GM04504 (cell line): Measurements from ENCODE around the gene KCNRG.
"Not testable (repeated sequence)": the region's sequence is repeated elsewhere in the genome, so short reads cannot be mapped to it uniquely, and the experiment has no call there.

Source experiments
- DNase-seq: peaks from one replicate; pipeline ENCODE4 v3.0.0-alpha.2; 2012; ENCODE audit warnings: low read depth

The KCNRG gene

DNA sequence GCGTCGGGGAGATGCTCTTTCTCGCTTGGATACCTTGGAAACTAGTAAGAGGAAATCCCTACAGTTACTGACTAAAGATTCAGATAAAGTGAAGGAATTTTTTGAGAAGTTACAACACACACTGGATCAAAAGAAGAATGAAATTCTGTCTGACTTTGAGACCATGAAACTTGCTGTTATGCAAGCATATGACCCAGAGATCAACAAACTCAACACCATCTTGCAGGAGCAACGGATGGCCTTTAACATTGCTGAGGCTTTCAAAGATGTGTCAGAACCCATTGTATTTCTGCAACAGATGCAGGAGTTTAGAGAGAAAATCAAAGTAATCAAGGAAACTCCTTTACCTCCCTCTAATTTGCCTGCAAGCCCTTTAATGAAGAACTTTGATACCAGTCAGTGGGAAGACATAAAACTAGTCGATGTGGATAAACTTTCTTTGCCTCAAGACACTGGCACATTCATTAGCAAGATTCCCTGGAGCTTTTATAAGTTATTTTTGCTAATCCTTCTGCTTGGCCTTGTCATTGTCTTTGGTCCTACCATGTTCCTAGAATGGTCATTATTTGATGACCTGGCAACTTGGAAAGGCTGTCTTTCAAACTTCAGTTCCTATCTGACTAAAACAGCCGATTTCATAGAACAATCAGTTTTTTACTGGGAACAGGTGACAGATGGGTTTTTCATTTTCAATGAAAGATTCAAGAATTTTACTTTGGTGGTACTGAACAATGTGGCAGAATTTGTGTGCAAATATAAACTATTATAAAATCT is 2.7 kb upstream of the KCNRG start:
- DNase-seq, result no peak

DNA sequence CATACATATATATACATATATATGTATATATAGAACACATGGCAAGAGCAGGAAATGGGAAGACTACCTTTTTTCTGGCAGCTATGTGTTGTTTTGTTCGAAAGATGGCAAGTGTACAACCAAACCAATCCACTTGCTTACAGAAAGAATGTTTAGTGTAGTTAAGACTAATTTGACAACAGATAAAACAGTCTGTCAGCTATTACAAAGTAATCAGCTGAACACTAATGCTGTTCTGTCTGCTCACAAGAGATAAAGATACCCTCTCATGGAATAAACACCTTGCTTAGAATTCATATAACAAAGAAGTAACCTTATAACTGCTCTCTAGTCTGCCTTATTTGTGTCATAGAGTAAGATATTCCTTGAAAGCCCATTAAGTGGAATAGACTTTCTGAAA is 858 bp upstream of the KCNRG start:
- DNase-seq, result no peak

DNA sequence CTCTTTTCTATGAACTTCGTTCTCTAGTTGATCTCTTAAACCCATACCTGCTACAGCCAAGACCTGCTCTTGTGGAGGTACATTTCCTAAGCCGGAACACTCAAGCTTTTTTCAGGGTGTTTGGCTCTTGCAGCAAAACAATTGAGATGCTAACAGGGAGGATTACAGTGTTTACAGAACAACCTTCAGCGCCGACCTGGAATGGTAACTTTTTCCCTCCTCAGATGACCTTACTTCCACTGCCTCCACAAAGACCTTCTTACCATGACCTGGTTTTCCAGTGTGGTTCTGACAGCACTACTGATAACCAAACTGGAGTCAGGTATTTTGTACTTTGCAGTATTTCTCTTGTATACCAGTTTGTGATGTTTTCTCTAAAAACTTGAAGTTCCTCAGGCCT is 506 bp downstream of the KCNRG start:
- DNase-seq, result no peak

DNA sequence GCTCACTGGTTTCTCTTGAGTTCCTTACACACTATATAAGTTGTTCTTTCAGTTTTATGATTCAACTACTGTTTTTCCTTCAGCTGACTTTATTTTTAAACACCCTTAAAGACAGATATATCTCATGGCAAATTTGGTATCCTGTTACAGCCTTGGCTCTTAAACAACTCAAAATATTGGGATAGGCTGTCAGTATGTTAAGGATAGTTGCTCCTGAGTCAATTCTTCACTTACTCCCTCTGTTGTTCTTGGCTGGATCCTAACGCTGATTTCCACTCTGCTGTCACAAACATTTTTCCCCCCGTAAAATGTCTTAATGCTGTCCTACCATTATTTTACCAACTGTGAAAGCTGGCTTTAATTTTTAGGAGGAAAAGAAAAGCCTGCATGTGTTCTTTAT is 1.2 kb downstream of the KCNRG start:
- no peak for DNase-seq

DNA sequence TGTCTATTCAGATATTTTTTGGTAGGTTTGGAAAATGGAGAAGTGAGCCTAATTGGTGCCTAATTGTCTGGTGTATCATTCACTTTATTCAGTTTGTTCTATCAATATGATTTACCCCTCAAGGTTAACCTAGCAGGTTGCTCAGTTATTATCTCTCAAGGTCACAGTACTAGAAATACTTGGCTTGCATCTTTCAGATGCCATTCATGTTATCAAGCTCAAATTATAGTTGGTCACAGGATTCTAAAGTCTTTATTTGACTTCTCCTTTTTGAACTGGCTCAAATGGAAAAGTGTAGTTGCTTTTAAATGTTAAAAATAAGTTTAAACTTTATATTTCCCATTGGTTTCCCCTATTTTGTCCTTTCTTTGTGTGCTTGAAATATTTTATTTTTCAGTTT is 2.6 kb downstream of the KCNRG start:
- no peak for DNase-seq

DNA sequence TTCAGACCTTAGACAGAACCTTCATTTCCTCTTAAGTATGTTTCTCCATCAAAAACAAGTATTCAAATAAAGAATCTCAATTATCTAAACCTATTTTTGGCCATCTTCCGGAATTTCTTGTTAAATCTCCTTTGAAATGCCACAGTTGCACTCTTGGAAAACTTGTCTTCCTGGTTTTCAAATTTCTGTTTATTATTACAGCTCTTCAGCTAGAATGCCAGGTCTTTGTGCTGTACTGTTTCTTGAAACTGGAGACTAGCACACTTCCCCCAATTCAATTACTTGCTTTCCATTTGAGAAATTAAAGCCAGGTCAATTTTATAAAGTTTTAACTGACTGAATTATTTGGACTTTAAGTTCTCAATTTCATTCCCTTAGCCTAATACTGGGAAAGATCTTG is 10.2 kb downstream of the KCNRG start:
- DNase-seq, result no peak

DNA sequence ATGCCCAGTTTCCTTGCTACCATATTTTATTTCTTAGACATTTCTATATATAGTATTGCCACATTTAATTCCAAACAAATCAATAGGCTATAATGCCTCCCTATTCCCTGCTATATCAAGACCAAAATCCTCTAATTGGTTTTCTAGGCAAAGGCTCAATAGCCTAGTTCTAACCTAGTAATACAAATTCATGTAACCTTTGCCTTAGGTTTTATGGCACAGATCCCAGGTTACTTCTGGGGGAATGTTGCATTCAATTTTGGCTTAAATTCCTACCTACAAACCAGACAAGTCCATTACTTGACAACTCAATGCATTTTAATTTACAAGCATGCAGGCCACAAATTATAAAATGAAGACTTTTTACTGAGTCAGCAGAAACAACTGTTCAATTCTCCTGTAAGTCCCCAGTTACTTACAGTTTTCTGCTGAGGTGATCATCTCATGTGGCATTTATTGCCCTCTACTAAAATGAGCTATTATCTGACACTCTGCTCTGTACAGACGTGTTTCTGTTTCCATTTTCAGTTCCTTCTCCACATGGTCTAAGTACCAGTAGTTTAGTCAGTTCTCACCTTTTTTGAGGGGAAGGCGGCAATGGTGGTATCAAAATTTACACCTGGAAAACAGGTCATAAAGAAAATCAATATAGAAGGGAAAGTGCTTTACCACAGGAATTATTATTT is 11.7 kb downstream of the KCNRG start:
- DNase-seq, result no peak

DNA sequence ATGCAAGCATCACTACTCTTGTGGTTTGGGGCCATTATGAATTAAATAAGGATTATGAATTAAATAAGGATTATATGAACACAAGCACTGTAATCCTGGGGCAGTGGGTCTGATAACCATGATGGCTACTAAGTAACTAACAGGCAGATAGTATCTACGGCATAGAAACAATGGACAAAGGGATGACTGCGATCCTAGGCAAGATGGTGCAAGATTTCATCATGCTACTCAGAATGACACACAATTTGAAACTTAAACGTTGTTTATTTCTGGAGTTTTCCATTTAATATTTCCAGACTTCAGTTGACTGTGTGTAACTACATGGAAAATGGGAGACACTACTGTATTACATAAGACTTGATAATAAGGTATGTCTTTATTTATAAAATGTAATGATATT is 15.1 kb downstream of the KCNRG start:
- DNase-seq, result no peak

DNA sequence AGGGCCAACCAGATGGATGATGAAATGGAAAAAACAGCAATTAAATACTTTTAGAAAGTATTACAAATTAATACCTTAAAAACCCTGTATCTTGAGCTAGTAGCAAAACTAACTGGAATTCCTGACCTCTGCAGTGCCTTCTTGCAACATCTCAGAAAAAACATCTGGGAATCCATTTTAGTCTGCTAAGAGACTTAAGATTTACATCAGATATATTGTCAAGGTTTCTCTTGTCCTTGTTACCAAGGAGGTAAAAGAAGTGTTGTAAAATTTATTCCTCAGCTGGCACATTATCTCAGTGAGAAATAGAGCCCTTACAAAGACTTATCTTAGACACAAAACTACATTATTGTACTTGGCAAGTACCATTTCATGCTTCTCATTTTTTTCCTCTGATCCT is 18.5 kb downstream of the KCNRG start:
- DNase-seq, result peak; percentile 17

DNA sequence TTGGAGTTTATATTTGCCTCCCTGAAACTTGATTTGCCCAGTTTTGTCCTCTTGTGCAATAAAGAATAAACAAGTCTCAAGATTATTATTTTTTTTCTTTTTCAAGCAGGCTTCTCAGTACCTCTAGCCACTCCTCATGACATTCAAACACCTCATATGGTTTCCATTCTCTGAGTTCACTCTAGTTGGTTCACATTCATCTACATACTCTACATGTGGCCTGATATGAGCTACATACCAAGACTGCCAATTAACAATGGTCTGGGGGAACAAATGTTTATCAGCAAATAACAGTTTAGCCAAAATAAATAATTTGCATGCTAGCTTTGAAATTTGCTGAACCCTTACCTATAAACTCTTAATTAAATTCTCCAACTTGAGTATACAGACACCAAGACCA is 22.5 kb downstream of the KCNRG start:
- no peak for DNase-seq

DNA sequence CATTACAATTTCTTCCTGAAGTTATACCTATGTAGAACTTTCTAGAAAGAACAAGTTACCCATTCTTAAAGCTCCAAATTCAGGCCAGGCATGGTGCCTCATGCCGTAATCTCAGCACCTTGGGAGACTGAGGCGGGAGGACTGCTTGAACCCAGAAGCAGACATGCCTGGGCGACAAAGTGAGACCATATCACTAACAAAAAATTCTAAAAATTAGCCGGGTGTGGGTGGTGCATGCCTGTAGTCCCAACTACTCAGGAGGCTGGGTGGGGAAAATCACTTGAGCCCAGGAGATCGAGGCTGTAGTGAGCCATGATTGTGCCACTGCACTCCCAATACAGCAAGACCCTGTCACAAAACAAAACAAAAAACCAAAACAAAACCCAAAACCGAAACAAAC is 23.0 kb downstream of the KCNRG start:
- no peak for DNase-seq

DNA sequence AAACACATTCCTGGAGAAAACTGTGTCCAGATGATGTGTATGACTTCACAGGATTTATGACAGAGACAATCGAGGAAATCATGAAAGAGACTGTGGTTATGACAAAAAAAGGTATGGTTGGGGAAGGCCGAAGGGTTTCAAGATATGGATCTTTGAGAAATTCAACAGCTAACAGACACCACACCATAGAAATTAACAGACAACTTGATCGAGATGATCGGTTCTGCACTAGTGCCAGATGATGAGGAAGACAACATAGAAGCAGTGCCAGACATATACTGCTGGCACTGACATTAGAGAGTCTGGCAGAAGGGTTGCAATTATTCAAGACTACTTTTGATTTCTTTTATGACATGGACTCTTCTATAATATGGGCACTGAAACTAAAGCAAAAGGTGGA is 37.2 kb downstream of the KCNRG start:
- DNase-seq, result no peak

DNA sequence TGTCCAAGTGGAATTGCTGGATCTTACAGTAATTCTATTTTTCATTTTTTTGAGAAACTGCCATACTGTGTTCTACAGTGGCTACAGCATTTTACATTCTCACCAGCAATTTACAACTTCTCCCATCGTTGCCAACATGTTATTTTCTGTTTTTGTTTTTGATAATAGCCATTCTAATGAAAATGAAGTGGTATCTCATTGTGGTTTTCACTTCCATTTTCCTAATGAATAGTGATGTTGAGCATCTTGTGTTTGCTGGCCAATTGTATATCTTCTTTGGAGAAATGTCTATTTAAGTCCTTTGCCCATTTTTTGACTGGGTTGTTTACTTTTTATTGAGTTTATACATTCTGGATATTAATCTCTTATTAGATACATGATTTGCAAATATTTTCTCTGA is 38.6 kb downstream of the KCNRG start:
- DNase-seq, result no peak

DNA sequence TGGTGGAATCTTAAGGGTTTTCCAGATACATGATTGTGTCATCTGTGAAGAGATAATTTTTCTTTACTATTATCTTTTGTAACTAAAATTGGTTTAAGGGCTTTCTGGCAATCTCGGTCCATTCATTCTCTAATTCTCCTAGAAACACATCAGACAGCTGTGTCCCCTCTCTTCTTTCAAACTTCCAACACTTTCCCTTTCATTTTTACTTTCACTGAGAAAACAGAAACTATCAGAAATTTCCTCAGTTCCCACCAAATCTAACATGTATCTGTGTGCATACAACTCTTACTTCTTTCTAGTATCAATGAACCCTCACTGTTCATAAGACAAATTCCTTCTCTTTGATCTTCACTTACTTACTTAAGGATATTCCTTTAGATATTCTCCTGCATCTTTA is 40.2 kb downstream of the KCNRG start:
- DNase-seq, result no peak

DNA sequence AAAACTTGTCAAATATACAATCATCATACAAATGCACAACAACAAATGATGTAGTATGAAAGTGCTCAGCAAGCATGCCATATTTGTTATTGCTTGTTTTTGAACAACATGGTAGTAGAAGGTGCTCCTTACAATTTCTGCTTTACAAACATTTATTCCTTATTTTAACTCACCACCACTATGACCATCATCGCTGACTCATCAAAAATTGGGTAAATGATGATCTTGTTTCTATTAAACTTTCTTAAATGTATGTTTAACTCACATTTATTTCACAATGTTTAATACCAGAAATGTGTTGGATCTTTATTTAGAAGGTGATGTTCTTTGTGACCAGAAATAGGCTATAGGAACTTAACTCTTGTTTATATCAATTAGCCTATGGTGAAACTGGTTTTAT is 45.5 kb downstream of the KCNRG start:
- no peak for DNase-seq

DNA sequence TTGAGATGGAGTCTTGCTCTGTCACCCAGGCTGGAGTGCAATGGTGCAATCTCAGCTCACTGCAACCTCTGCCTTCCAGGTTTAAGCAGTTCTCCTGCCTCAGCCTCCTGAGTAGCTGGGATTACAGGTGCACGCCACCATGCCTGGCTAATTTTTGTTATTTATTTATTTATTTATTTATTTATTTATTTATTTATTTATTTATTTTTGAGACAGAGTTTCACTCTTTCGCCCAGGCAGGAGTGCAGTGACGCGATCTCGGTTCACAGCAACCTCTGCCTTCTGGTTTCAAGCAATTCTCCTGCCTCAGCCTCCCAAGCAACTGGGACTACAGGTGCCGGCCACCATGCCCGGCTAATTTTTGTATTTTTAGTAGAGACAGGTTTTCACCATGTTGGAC is 47.1 kb downstream of the KCNRG start:
- DNase-seq, result not testable (repeated sequence)

DNA sequence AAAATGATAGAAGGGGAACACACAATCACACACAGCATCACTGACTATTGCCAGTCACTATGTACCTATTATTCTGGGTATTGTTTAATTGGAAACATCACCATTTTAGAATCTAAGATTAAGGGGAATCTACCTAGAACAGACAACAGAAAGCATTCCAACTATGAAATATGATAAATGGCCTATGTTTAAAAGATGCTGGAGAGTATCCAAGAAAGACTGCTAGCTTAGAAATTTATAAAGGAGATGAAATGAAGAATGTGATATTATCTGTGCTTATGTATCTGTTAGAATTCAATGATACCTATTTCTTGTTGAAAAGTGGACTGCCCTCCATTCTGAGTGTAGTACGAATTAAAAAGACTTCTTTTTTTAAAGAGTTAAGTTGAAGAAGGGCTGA is 50.5 kb downstream of the KCNRG start:
- no peak for DNase-seq

DNA sequence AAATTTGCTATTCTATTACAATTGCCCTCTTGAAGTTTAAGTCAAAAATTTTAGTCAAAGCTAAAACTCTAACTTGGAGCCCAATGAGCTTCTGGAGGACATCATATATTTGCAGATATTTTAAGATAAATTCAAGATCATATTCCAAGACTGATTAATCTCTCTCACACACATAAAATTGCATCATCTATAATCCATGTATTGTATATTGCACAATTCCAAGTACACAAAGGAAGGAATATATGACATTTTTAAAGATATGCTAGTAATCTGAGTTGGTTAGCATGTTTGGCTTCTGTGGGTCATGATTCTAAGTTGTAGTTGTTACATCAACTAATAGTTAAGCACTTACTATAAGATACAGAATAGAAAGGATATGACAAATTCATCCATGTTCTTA is 53.3 kb downstream of the KCNRG start:
- DNase-seq, result no peak

DNA sequence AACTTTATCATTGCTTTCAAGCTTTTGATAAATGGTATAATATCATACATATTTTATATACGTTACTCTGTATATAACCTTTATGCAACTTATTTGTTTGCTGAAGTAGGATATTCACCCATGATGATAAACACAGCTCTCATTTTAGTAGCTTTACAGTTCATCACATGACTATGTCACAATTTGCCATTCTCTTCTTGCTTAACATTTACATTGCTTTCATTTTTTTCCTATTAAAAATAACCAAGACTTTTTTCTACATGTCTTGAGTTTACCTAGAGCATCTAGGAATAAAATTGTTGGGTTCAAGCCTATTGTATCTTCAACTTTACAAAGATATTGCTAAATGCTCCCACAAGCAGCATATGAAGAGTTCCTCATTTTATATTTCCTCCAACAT is 54.0 kb downstream of the KCNRG start:
- DNase-seq, result no peak

DNA sequence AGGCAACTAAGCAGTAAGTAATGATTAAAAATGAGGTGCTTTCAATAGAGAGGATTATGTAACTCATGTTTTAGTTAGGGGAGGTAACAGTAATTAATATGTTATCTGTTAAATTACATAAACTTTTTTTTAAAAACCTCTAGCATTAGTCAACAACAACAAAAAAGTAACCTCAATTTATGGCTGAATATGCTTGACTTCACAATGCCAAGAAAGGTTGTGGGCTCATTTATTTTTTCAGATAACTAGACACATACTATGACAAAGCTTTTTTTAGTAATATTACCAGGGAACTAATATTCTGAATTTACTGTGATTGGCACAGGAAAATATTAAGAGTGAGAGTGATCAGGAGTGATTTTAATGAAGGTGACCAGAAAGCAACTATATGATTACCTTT is 54.9 kb downstream of the KCNRG start:
- no peak for DNase-seq
